GM18868 (cell line): ENCODE measurements around the gene TELO2.

Experiments used
- ATAC-seq: cut with Tn5 transposase; IDR thresholded peaks from one replicate; pipeline ENCODE4 v1.9.1; 2021; ENCODE audit warnings: mild to moderate bottlenecking, moderate library complexity; ENCODE audit not compliant: unreplicated experiment

The TELO2 gene

GRCh38 chr16:1511662-1512569, 18.8 kb downstream of the TELO2 start:
- no peak for ATAC-seq

- no peak for ATAC-seq
Observed at GRCh38 chr16:1512774-1513173, 19.6 kb downstream of the TELO2 start.

- ATAC-seq: no peak
Observed at GRCh38 chr16:1514507-1514906, 21.3 kb downstream of the TELO2 start.

GRCh38 chr16:1518626-1519135, 25.5 kb downstream of the TELO2 start:
- ATAC-seq: no peak

GRCh38 chr16:1519831-1520230, 26.7 kb downstream of the TELO2 start:
- no peak for ATAC-seq

GRCh38 chr16:1520461-1520860, 27.3 kb downstream of the TELO2 start:
- ATAC-seq: no peak

- no peak for ATAC-seq
Observed at GRCh38 chr16:1523581-1524245, 30.6 kb downstream of the TELO2 start.

- no peak for ATAC-seq
Observed at GRCh38 chr16:1524366-1524765, 31.2 kb downstream of the TELO2 start.

GRCh38 chr16:1525871-1526607, 32.9 kb downstream of the TELO2 start:
- no peak for ATAC-seq

- no peak for ATAC-seq
Observed at GRCh38 chr16:1526608-1527555, 33.7 kb downstream of the TELO2 start.

- no peak for ATAC-seq
Observed at GRCh38 chr16:1527836-1528811, 35.0 kb downstream of the TELO2 start.

- ATAC-seq: no peak
Observed at GRCh38 chr16:1528921-1529537, 35.9 kb downstream of the TELO2 start.

GRCh38 chr16:1530349-1530882, 37.3 kb downstream of the TELO2 start:
- no peak for ATAC-seq

GRCh38 chr16:1530883-1531637, 37.9 kb downstream of the TELO2 start:
- no peak for ATAC-seq

- no peak for ATAC-seq
Observed at GRCh38 chr16:1531638-1531910, 38.4 kb downstream of the TELO2 start.

GRCh38 chr16:1532081-1532760, 39.1 kb downstream of the TELO2 start:
- no peak for ATAC-seq

GRCh38 chr16:1532771-1533170, 39.6 kb downstream of the TELO2 start:
- ATAC-seq: no peak
